Stimulated activated CD8-positive, alpha-beta memory T cell treated with anti-CD3 and anti-CD28 coated beads, Interleukin-7, amount 100 ng/mL, for 4 hours (primary cell): ENCODE results near the gene LIPA.
"Not testable (repeated sequence)": the region's sequence is repeated elsewhere in the genome, so short reads cannot be mapped to it uniquely, and the experiment has no call there.

ENCODE experiments used
- DNase-seq, 2 donors: peaks; one replicate each; pipeline ENCODE4 v3.0.0-alpha.2; 2020; ENCODE audit warnings: low read depth in 2 of 2

LIPA gene

GRCh38 chr10:89207801-89208551, 43.6 kb downstream of the LIPA start:
- no peak for DNase-seq

- DNase-seq = peak; percentile 21 to 31
These were observed 44.3 kb downstream of the LIPA start, which contains the start of gene CH25H for GRCh38 chr10:89207181-89207800. Gene CH25H, minus strand, starts transcription at chr10:89207317. Its CDS starts 25 bp downstream, at chr10:89207292.

- no peak for DNase-seq
These were observed 45.0 kb downstream of the LIPA start for GRCh38 chr10:89206402-89207180.

- DNase-seq = no peak
These were observed 46.9 kb downstream of the LIPA start for GRCh38 chr10:89204621-89205185.

- no peak for DNase-seq
These were observed 48.3 kb downstream of the LIPA start for GRCh38 chr10:89203237-89203636.

- DNase-seq = no peak
These were observed 49.5 kb downstream of the LIPA start for GRCh38 chr10:89202033-89202425.

GRCh38 chr10:89201345-89202032, 50.1 kb downstream of the LIPA start:
- no peak for DNase-seq

- DNase-seq = no peak
These were observed 54.1 kb downstream of the LIPA start for GRCh38 chr10:89197473-89197872.

- not testable (repeated sequence) for DNase-seq
These were observed 60.3 kb downstream of the LIPA start for GRCh38 chr10:89191301-89191700.

GRCh38 chr10:89189211-89189734, 62.3 kb downstream of the LIPA start:
- DNase-seq = no peak

- DNase-seq = no peak
These were observed 65.9 kb downstream of the LIPA start for GRCh38 chr10:89185658-89186057.

GRCh38 chr10:89184638-89185037, 66.9 kb downstream of the LIPA start:
- DNase-seq = no peak

- DNase-seq = no peak
These were observed 68.0 kb downstream of the LIPA start for GRCh38 chr10:89183571-89183970.

GRCh38 chr10:89182894-89183293, 68.7 kb downstream of the LIPA start:
- DNase-seq = no peak

- no peak for DNase-seq
These were observed 75.8 kb downstream of the LIPA start for GRCh38 chr10:89175816-89176215.

GRCh38 chr10:89173075-89173474, 78.5 kb downstream of the LIPA start:
- DNase-seq = no peak

GRCh38 chr10:89171996-89172395, 79.6 kb downstream of the LIPA start:
- DNase-seq = no peak

GRCh38 chr10:89171263-89171872, 80.2 kb downstream of the LIPA start:
- no peak for DNase-seq

GRCh38 chr10:89168354-89168900, 83.1 kb downstream of the LIPA start:
- DNase-seq = not testable (repeated sequence)

GRCh38 chr10:89167915-89168314, 83.7 kb downstream of the LIPA start:
- DNase-seq = no peak

GRCh38 chr10:89165923-89166322, 85.7 kb downstream of the LIPA start:
- DNase-seq = no peak
